GM12878 (cell line): ENCODE data around the gene ACAP2. TPM values are rescaled to one million over a fixed set of nuclear protein-coding genes. Genes with fewer than 3 reads are reported as not detected.

Experiments used
- ATAC-seq: fragments of 200-7000 bp; cut with Tn5 transposase; 3 replicates; pipeline ENCODE4 v1.9.1; 2020; ENCODE audit warnings: mild to moderate bottlenecking, moderate library complexity
- BruUV-seq: library from RNA; stranded (reverse); fragments of 400-500 nt; replicated peaks from 2 replicates; lab custom pipeline; 2021; lab: Mats Ljungman, UMichigan
- CTCF ChIA-PET: fragments of 300-600 bp; sonication (Branson Sonifier 250); formaldehyde crosslinking; extraction: SDS; loops from one replicate; lab custom pipeline; 2021; ENCODE audit warnings: inconsistent platforms; lab: Yijun Ruan, JAX
- POLR2A ChIA-PET: fragments of 350-600 bp; formaldehyde crosslinking; extraction: SDS; loops from one replicate; lab custom pipeline; 2021; ENCODE audit warnings: inconsistent platforms; lab: Charles Lee
- RAD21 ChIA-PET: fragments of 300-600 bp; sonication (Branson Sonifier 250); formaldehyde crosslinking; loops from one replicate; lab custom pipeline; 2023; ENCODE audit warnings: antibody characterized with exemption; ENCODE audit not compliant: unreplicated experiment; lab: Charles Lee
- SMC1A ChIA-PET: fragments of 300-600 bp; sonication (Branson Sonifier 250); formaldehyde crosslinking; loops from one replicate; lab custom pipeline; 2023; ENCODE audit not compliant: unreplicated experiment, uncharacterized antibody; lab: Charles Lee
- DNase-seq: peaks from one replicate; pipeline ENCODE4 v3.0.0-alpha.2; 2011; ENCODE audit warnings: low read depth, low spot score
- FAIRE-seq: peaks from 3 replicates; lab custom pipeline; 2011; peaks lifted over from hg19 to GRCh38; lab: Jason Lieb, UNC
- H2AFZ ChIP-seq: 2 replicates; pipeline ENCODE4 v1.6.0; 2011; ENCODE audit warnings: low read depth, low read length, control low read depth; ENCODE audit not compliant: control insufficient read depth
- H3K27ac ChIP-seq: 2 replicates; pipeline ENCODE4 v1.5.1; 2011; ENCODE audit warnings: control low read depth; ENCODE audit not compliant: control insufficient read depth, insufficient read depth
- H3K27me3 ChIP-seq, 2 experiments: replicated peaks in 1 of 2; 2 replicates each; pipeline versions ENCODE4 v1.6.0 to v1.6.1; 2011; ENCODE audit warnings: low read length in 1 of 2; ENCODE audit not compliant: control insufficient read depth in 2 of 2, insufficient read depth in 2 of 2
- H3K36me3 ChIP-seq, 2 experiments: 2 replicates each; pipeline ENCODE4 v1.5.1; 2011; ENCODE audit warnings: low read length in 1 of 2; ENCODE audit not compliant: control insufficient read depth in 2 of 2, insufficient read depth in 2 of 2
- H3K4me1 ChIP-seq: 2 replicates; pipeline ENCODE4 v1.6.1; 2011; ENCODE audit warnings: mild to moderate bottlenecking, low read length, moderate library complexity, mixed read lengths; ENCODE audit not compliant: control insufficient read depth, insufficient read depth
- H3K4me2 ChIP-seq: 2 replicates; pipeline ENCODE4 v1.6.0; 2011; ENCODE audit warnings: control low read depth; ENCODE audit not compliant: control insufficient read depth, insufficient read depth
- H3K4me3 ChIP-seq: fragments of 200-600 bp; sonication (generic); 2 replicates; pipeline ENCODE4 v1.5.1; 2016
- H3K79me2 ChIP-seq: 2 replicates; pipeline ENCODE4 v1.6.0; 2011; ENCODE audit warnings: low read length; ENCODE audit not compliant: control insufficient read depth, insufficient read depth
- H3K9ac ChIP-seq: 2 replicates; pipeline ENCODE4 v1.8.0; 2011; ENCODE audit warnings: low read length, control low read depth, mixed read lengths; ENCODE audit not compliant: control insufficient read depth, insufficient read depth
- H3K9me3 ChIP-seq: replicated peaks from 3 replicates; pipeline ENCODE4 v1.5.1; 2011; ENCODE audit warnings: mild to moderate bottlenecking, low read length; ENCODE audit not compliant: control insufficient read depth, insufficient read depth
- H4K20me1 ChIP-seq: 2 replicates; pipeline ENCODE4 v1.6.0; 2011; ENCODE audit not compliant: control insufficient read depth, insufficient read depth
- E2F4 ChIP-seq: IDR thresholded peaks from 2 replicates; pipeline ENCODE4 v1.6.1; 2012; ENCODE audit warnings: low read depth, low read length, improper control_type of control experiment
- NR2F1 ChIP-seq: fragments of 450-650 bp; conservative IDR thresholded peaks from 2 replicates; pipeline ENCODE4 v1.6.1; 2017; ENCODE audit warnings: mild to moderate bottlenecking
- WRNIP1 ChIP-seq: IDR thresholded peaks from 2 replicates; pipeline ENCODE4 v1.6.1; 2011; ENCODE audit warnings: low read depth, low read length, improper control_type of control experiment, borderline replicate concordance
- WGBS: methylation state at CpG from one replicate; pipeline ENCODE4 v1.1.6; 2016; ENCODE audit warnings: low lambda C conversion rate; ENCODE audit not compliant: insufficient replicate concordance, insufficient coverage; ENCODE audit errors: missing lambda C conversion rate; 5-methylcytosine and 5-hydroxymethylcytosine counted together
- in situ Hi-C: fragments of 300-500 bp; cut with MboI; formaldehyde crosslinking; loops from 9 replicates; pipeline ENCODE4 v1.14.3; 2018; ENCODE audit warnings: mixed read lengths
- intact Hi-C: fragments of 100-400 bp; cut with micrococcal nuclease; formaldehyde crosslinking; loops from one replicate; pipeline ENCODE4 v1.14.2; 2022; ENCODE audit not compliant: unreplicated experiment
- polyA plus RNA-seq, 11 experiments: library from polyadenylated mRNA; depleted of rRNA in 4 of 11; unstranded in 6 of 11; stranded (reverse) in 5 of 11; fragments of >200 nt; fragmentation: Nextera tagmentation in 4 of 11; fragmentation: Illumina TruSeq in 1 of 11; extraction: Ambion mirVana in 4 of 11; extraction: Trizol in 1 of 11; gene quantifications; 1 replicate in 1 of 11; 2 replicates in 10 of 11; pipeline versions ENCODE4 v1.2.1 to v1.2.3, GENCODE V29; 2011 to 2016; ENCODE audit warnings: inconsistent platforms in 2 of 11, missing spikeins in 2 of 11, low read depth in 1 of 11
- total RNA-seq, 4 experiments: library from RNA; depleted of rRNA in 3 of 4; stranded (reverse); fragments of >200 nt in 3 of 4; fragmentation: Illumina TruSeq in 1 of 4; extraction: Trizol in 1 of 4; gene quantifications; 2 replicates each; pipeline versions ENCODE4 v1.2.1 to v1.2.3, GENCODE V29; 2013 to 2021
- TF ChIP-seq, protein P1 (sequence below): IDR thresholded peaks from 2 replicates; pipeline ENCODE4 v1.6.1; 2011; ENCODE audit warnings: low read depth, mild to moderate bottlenecking, low read length, moderate library complexity, borderline replicate concordance; ENCODE audit errors: extremely low read depth
- TF ChIP-seq, protein P2 (sequence below): IDR thresholded peaks from 2 replicates; pipeline ENCODE4 v1.6.1; 2012; ENCODE audit warnings: low read depth, low read length, improper control_type of control experiment
- TF ChIP-seq, protein P3 (sequence below): fragments of 450-650 bp; IDR thresholded peaks from 2 replicates; pipeline ENCODE4 v1.6.1; 2018; ENCODE audit warnings: mild to moderate bottlenecking, low read depth, moderate library complexity; ENCODE audit not compliant: partially characterized antibody

Gene ACAP2
- total and polyA plus RNA-seq, 10 of the 15 experiments (the other 5 are each of a cell fraction or from before 2014, with no cell fraction given) = 7.1 to 53.8 (median 35.7) TPM

GRCh38 chr3:195384952-195385351, 57.9 kb downstream of the ACAP2 start:
- ChIA-PET CTCF (no interaction called here), POLR2A (no interaction called here), RAD21 (no interaction called here), SMC1A (no interaction called here)
- no peaks in the 10 kb centered on the region for H4K20me1 ChIP-seq
- peaks cover 0 to 6% of the 10 kb centered on the region in 2 experiments; a peak in 1 of 4 replicates for H3K36me3 ChIP-seq
- in situ Hi-C loops (no loop called here), intact Hi-C loops (no loop called here)
- no peak for TF ChIP-seq E2F4
- H3K27me3 ChIP-seq = no peaks in the 10 kb centered on the region
- no peak overlapping the region for H3K4me3 ChIP-seq
- DNase-seq (no peak), FAIRE-seq (no peak), ATAC-seq (no peak)
- no peaks in the 10 kb centered on the region for H3K9me3 ChIP-seq
- H3K27ac ChIP-seq = no peak overlapping the region
- no TSS peak for BruUV-seq
- H3K4me1 ChIP-seq = no peaks in the 10 kb centered on the region
- H3K79me2 ChIP-seq = peaks cover 2% of the 10 kb centered on the region
- no peak overlapping the region for H2AFZ ChIP-seq
- H3K9ac ChIP-seq = no peak overlapping the region
- 100% methylated on average over 1 of the region's 1 CpG for WGBS
- no peak overlapping the region for H3K4me2 ChIP-seq

DNA sequence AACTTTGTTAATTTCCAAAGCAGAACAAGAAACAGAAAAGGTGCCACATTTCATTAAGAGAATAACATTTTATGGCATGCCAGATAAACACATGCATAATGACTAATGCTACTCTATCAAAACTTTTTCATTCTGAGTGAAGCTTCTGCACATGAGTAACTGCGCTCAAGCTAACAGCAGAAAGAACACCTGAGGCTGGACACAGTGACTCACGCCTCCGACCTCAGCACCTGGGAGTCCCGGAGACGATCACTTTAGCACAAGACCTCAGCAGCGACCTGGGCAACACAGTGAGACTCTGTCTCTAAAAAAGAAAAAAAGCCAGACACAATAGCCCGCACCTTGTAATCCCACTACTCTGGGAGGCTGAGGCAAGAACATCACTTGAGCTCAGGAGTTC, 70.6 kb downstream of the ACAP2 start:
- Histone ChIP-seq H3K9me3 (no peaks in the 10 kb centered on the region), H3K36me3 (no peaks in the 10 kb centered on the region; a peak in 2 of 4 replicates), H3K9ac (no peak overlapping the region), H3K79me2 (no peaks in the 10 kb centered on the region), H4K20me1 (no peaks in the 10 kb centered on the region), H3K4me1 (no peaks in the 10 kb centered on the region), H3K27me3 (no peaks in the 10 kb centered on the region), H2AFZ (no peak overlapping the region), H3K4me2 (no peak overlapping the region), H3K27ac (no peak overlapping the region), H3K4me3 (no peak overlapping the region)
- DNase-seq (no peak), ATAC-seq (no peak), FAIRE-seq (no peak)
- SMC1A ChIA-PET = interaction anchor here (0.6 to 1.2 kb wide), 2 partner anchors 22 to 166 kb away, joined by 3 to 4 read pairs; no protein-coding TSS in a partner anchor
- BruUV-seq = no TSS peak
- POLR2A ChIA-PET = no interaction called here
- RAD21 ChIA-PET = no interaction called here
- in situ Hi-C loops = no loop called here
- CTCF ChIA-PET = interaction anchor here (0.7 to 1.1 kb wide), 2 partner anchors 18 to 150 kb away, joined by 3 to 4 read pairs; no protein-coding TSS in a partner anchor
- intact Hi-C loops = no loop called here
- over 99% methylated on average over 7 of the region's 7 CpGs for WGBS
- TF ChIP-seq, protein P1, sequence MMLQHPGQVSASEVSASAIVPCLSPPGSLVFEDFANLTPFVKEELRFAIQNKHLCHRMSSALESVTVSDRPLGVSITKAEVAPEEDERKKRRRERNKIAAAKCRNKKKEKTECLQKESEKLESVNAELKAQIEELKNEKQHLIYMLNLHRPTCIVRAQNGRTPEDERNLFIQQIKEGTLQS = no peak
- no peak for TF ChIP-seq NR2F1
- TF ChIP-seq, protein P2, sequence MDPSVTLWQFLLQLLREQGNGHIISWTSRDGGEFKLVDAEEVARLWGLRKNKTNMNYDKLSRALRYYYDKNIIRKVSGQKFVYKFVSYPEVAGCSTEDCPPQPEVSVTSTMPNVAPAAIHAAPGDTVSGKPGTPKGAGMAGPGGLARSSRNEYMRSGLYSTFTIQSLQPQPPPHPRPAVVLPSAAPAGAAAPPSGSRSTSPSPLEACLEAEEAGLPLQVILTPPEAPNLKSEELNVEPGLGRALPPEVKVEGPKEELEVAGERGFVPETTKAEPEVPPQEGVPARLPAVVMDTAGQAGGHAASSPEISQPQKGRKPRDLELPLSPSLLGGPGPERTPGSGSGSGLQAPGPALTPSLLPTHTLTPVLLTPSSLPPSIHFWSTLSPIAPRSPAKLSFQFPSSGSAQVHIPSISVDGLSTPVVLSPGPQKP = no peak
- no peak for TF ChIP-seq WRNIP1
- TF ChIP-seq, protein P3, sequence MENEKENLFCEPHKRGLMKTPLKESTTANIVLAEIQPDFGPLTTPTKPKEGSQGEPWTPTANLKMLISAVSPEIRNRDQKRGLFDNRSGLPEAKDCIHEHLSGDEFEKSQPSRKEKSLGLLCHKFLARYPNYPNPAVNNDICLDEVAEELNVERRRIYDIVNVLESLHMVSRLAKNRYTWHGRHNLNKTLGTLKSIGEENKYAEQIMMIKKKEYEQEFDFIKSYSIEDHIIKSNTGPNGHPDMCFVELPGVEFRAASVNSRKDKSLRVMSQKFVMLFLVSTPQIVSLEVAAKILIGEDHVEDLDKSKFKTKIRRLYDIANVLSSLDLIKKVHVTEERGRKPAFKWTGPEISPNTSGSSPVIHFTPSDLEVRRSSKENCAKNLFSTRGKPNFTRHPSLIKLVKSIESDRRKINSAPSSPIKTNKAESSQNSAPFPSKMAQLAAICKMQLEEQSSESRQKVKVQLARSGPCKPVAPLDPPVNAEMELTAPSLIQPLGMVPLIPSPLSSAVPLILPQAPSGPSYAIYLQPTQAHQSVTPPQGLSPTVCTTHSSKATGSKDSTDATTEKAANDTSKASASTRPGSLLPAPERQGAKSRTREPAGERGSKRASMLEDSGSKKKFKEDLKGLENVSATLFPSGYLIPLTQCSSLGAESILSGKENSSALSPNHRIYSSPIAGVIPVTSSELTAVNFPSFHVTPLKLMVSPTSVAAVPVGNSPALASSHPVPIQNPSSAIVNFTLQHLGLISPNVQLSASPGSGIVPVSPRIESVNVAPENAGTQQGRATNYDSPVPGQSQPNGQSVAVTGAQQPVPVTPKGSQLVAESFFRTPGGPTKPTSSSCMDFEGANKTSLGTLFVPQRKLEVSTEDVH = no peak
